HepG2 (cell line): ENCODE data around the gene TAS2R19. TPM values are rescaled to one million over a fixed set of nuclear protein-coding genes. Genes with fewer than 3 reads are reported as not detected.

Experiments used
- ATAC-seq: fragments of 200-7000 bp; cut with Tn5 transposase; 3 replicates; pipeline ENCODE4 v1.9.1; 2020; ENCODE audit warnings: mild to moderate bottlenecking, moderate library complexity
- BruUV-seq: library from RNA; stranded (reverse); fragments of 400-500 nt; replicated peaks from 2 replicates; lab custom pipeline; 2021; lab: Mats Ljungman, UMichigan
- CTCF ChIA-PET: fragments of 300-600 bp; formaldehyde crosslinking; extraction: SDS; loops from one replicate; lab custom pipeline; 2021; ENCODE audit warnings: low total read pairs, inconsistent platforms, low intra/inter-chr PET ratio; lab: Yijun Ruan, JAX
- POLR2A ChIA-PET: fragments of 350-600 bp; sonication (Branson Sonifier 250); formaldehyde crosslinking; loops from one replicate; lab custom pipeline; 2020; ENCODE audit warnings: antibody characterized with exemption, inconsistent platforms; lab: Yijun Ruan, JAX
- DNase-seq: peaks from one replicate; pipeline ENCODE4 v3.0.0-alpha.2; 2015; ENCODE audit warnings: low spot score
- FAIRE-seq: peaks from 3 replicates; lab custom pipeline; 2011; peaks lifted over from hg19 to GRCh38; lab: Jason Lieb, UNC
- H2AFZ ChIP-seq: one replicate; pipeline ENCODE4 v1.6.1; 2011; ENCODE audit warnings: low read length, inconsistent platforms
- H3K27ac ChIP-seq: fragments of 300-600 bp; 3 replicates; pipeline ENCODE4 v1.8.0; 2011; ENCODE audit warnings: mixed run types, mild to moderate bottlenecking, mixed read lengths, low read length, inconsistent platforms; ENCODE audit not compliant: insufficient read depth; ENCODE audit errors: extremely low read length
- H3K27me3 ChIP-seq, 2 experiments: fragments of 200-600 bp in 1 of 2; 2 replicates in 1 of 2; 3 replicates in 1 of 2; pipeline versions ENCODE4 v1.6.0 to v1.8.0; 2011; ENCODE audit warnings: low read length in 2 of 2, mild to moderate bottlenecking in 2 of 2, moderate library complexity in 2 of 2, inconsistent platforms in 1 of 2; ENCODE audit not compliant: insufficient read depth in 2 of 2, control insufficient read depth in 1 of 2
- H3K36me3 ChIP-seq, 2 experiments: fragments of 200-600 bp in 1 of 2; replicated peaks in 1 of 2; 2 replicates in 1 of 2; 3 replicates in 1 of 2; pipeline versions ENCODE4 v1.5.1 to v1.8.0; 2011; ENCODE audit warnings: low read length in 2 of 2, inconsistent platforms in 1 of 2; ENCODE audit not compliant: insufficient read depth in 2 of 2, control insufficient read depth in 1 of 2
- H3K4me1 ChIP-seq: 2 replicates; pipeline ENCODE4 v1.5.1; 2012; ENCODE audit warnings: low read length, inconsistent platforms; ENCODE audit not compliant: insufficient read depth
- H3K4me2 ChIP-seq: 2 replicates; pipeline ENCODE4 v1.6.0; 2011; ENCODE audit warnings: low read depth, low read length, inconsistent platforms
- H3K4me3 ChIP-seq, 3 experiments: fragments of 200-600 bp in 1 of 3; sonication (generic), shearing (Covaris generic) in 1 of 3; replicated peaks in 1 of 3; 2 replicates each; pipeline ENCODE4 v1.5.1; 2011 to 2016; ENCODE audit warnings: low read length in 3 of 3, inconsistent platforms in 2 of 3, low read depth in 2 of 3, mild to moderate bottlenecking in 2 of 3, control low read depth in 1 of 3, mixed read lengths in 1 of 3; ENCODE audit not compliant: insufficient read depth in 1 of 3
- H3K79me2 ChIP-seq: one replicate; pipeline ENCODE4 v1.6.1; 2011; ENCODE audit warnings: low read length, inconsistent platforms; ENCODE audit not compliant: insufficient read depth
- H3K9ac ChIP-seq: 2 replicates; pipeline ENCODE4 v1.6.0; 2011; ENCODE audit warnings: mild to moderate bottlenecking, low read depth, low read length, inconsistent platforms; ENCODE audit not compliant: insufficient read depth
- H3K9me3 ChIP-seq: 2 replicates; pipeline ENCODE4 v1.5.1; 2012; ENCODE audit warnings: mild to moderate bottlenecking, low read length
- H4K20me1 ChIP-seq: 2 replicates; pipeline ENCODE4 v1.6.0; 2011; ENCODE audit warnings: inconsistent platforms, mild to moderate bottlenecking, low read length, moderate library complexity; ENCODE audit not compliant: insufficient read depth
- ADNP ChIP-seq: sonication (generic); formaldehyde crosslinking; IDR thresholded peaks from 2 replicates; pipeline ENCODE4 v1.4.0; 2020; ENCODE audit warnings: missing genetic modification reagents
- CC2D1A ChIP-seq: sonication (generic); formaldehyde crosslinking; IDR thresholded peaks from 2 replicates; pipeline ENCODE4 v1.8.1; 2023; ENCODE audit warnings: mild to moderate bottlenecking, missing genetic modification reagents
- KAT8 ChIP-seq: IDR thresholded peaks from 2 replicates; pipeline ENCODE4 v1.6.1; 2016; ENCODE audit warnings: missing genetic modification reagents, missing compliant biosample characterization
- NFE2 ChIP-seq: sonication (generic); formaldehyde crosslinking; IDR thresholded peaks from 2 replicates; pipeline ENCODE4 v1.4.0; 2020; ENCODE audit warnings: missing genetic modification reagents
- POLR2G ChIP-seq: fragments of 200-400 bp; formaldehyde crosslinking; IDR thresholded peaks from 2 replicates; pipeline ENCODE4 v1.6.1; 2018; ENCODE audit warnings: mild to moderate bottlenecking, low read depth, low read length, moderate library complexity
- RFX5 ChIP-seq: IDR thresholded peaks from 2 replicates; pipeline ENCODE4 v1.6.1; 2011; ENCODE audit warnings: low read depth, low read length, improper control_type of control experiment
- SOX6 ChIP-seq, 2 experiments: fragments of 450-650 bp in 1 of 2; sonication (generic) in 1 of 2; formaldehyde crosslinking in 1 of 2; IDR thresholded peaks; 2 replicates each; pipeline versions ENCODE4 v1.4.0 to v1.6.1; 2017 to 2020; ENCODE audit warnings: antibody characterized with exemption in 1 of 2, mild to moderate bottlenecking in 1 of 2, missing genetic modification reagents in 1 of 2
- ZFP36L2 ChIP-seq: sonication (generic); formaldehyde crosslinking; IDR thresholded peaks from 2 replicates; pipeline ENCODE4 v1.4.0; 2020; ENCODE audit warnings: missing genetic modification reagents
- ZMAT5 ChIP-seq: sonication (generic); formaldehyde crosslinking; IDR thresholded peaks from 2 replicates; pipeline ENCODE4 v1.5.0; 2020; ENCODE audit warnings: mild to moderate bottlenecking, low read depth, missing genetic modification reagents, borderline replicate concordance
- ZNF331 ChIP-seq: sonication (generic); formaldehyde crosslinking; IDR thresholded peaks from 2 replicates; pipeline ENCODE4 v1.4.0; 2020; ENCODE audit warnings: missing genetic modification reagents
- ZNF496 ChIP-seq: sonication (generic); formaldehyde crosslinking; IDR thresholded peaks from 2 replicates; pipeline ENCODE4 v1.8.1; 2023; ENCODE audit warnings: mild to moderate bottlenecking, moderate library complexity, missing genetic modification reagents; ENCODE audit not compliant: insufficient replicate concordance
- ZNF530 ChIP-seq: sonication (generic); formaldehyde crosslinking; IDR thresholded peaks from 2 replicates; pipeline ENCODE4 v1.5.0; 2020; ENCODE audit warnings: low read depth, mild to moderate bottlenecking, missing genetic modification reagents
- ZNF609 ChIP-seq: sonication (generic); formaldehyde crosslinking; IDR thresholded peaks from 2 replicates; pipeline ENCODE4 v1.4.0; 2020; ENCODE audit warnings: mild to moderate bottlenecking, missing genetic modification reagents, borderline replicate concordance
- ZNF761 ChIP-seq: sonication (generic); formaldehyde crosslinking; conservative IDR thresholded peaks from 2 replicates; pipeline ENCODE4 v1.4.0; 2020; ENCODE audit warnings: mild to moderate bottlenecking, missing genetic modification reagents
- WGBS: methylation state at CpG from one replicate; pipeline ENCODE4 v1.1.6; 2017; ENCODE audit warnings: low lambda C conversion rate; 5-methylcytosine and 5-hydroxymethylcytosine counted together
- in situ Hi-C: cut with HindIII; loops from 2 replicates; pipeline ENCODE4 v1.10.0; 2017; ENCODE audit warnings: low pct_unique_long_range_greater_than_20kb; ENCODE audit not compliant: extremely low pct_ligation_motif_present
- intact Hi-C: fragments of 100-400 bp; cut with micrococcal nuclease; formaldehyde crosslinking; loops from one replicate; pipeline ENCODE4 v1.10.0; 2022; ENCODE audit not compliant: unreplicated experiment
- polyA plus RNA-seq, 8 experiments: library from polyadenylated mRNA; depleted of rRNA in 3 of 8; stranded (reverse) in 7 of 8; unstranded in 1 of 8; fragments of >200 nt; fragmentation: Illumina TruSeq in 4 of 8; extraction: Trizol in 4 of 8; gene quantifications; 2 replicates each; pipeline versions ENCODE4 v1.2.1 to v1.2.3, GENCODE V29; 2011 to 2016; ENCODE audit warnings: low read depth in 4 of 8, missing spikeins in 1 of 8, mixed read lengths in 1 of 8; ENCODE audit not compliant: insufficient read depth in 1 of 8
- total RNA-seq, 5 experiments: library from RNA; depleted of rRNA; stranded (reverse); fragments of >200 nt; fragmentation: Illumina TruSeq; extraction: Trizol; gene quantifications; 2 replicates each; pipeline ENCODE4 v1.2.3, GENCODE V29; 2016; ENCODE audit warnings: low read depth in 1 of 5

TAS2R19 gene
- total and polyA plus RNA-seq, 2 of the 13 experiments (the other 11 are each of a cell fraction or from before 2014, with no cell fraction given), result 0.62 to 5.3 TPM

DNA sequence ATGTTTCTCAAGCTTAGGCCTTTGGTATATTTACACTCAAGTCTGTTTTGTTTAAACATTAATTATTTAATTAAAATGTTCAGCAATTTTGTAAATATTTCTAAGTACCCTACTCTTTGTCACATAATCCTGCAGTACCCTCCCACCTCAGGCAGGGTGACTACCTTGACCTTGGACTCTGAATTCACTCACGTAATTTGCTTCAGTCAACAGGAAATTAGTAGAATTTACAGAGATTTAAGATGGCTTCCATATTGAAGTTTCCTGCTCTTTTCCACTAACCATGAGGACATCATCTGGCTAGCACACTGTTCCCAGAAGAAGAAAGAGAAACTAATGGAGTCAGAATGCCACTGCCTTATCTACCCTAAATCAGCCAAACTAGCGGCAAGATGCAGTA is 967 bp upstream of the TAS2R19 start (continued):
- TF ChIP-seq ZNF609 (CRISPR knock-in tag), result 0 out of 2 replicates have a peak, but pooled peaks have one; percentile 35
- TF ChIP-seq ZMAT5 (CRISPR knock-in tag), result no peak
- no peak for TF ChIP-seq SOX6 (IDR thresholded peaks at IDR 0.05)
- TF ChIP-seq SOX6 (CRISPR knock-in tag; IDR thresholded peaks at IDR 0.05), result 0 out of 2 replicates have a peak, but pooled peaks have one; percentile 12
- TF ChIP-seq, all 625 proteins: peak for 19

DNA sequence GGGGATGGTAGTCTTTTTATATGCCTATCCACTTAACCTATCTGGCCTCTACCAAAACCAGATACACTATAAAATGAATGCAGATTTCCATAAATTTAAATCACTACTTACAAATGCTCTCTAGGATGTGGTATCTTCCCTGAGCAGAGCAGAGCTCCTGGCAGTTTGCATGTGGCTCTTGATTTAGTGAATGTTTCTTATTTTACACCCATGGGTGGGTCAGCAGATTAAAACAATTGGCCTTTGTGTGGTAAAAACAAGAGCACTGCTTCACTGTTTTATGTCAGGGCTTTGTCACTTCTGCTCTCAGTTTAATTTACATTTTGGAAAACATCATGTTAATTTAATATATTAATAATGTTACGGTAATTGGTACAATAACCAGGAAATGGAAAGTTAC is 5.5 kb downstream of the TAS2R19 start:
- POLR2A ChIA-PET, result no interaction called here
- TF ChIP-seq CC2D1A (CRISPR knock-in tag) (no peak), KAT8 (no peak), ZNF496 (CRISPR knock-in tag) (no peak), ZNF530 (CRISPR knock-in tag) (no peak), ZNF761 (no peak), ZFP36L2 (CRISPR knock-in tag) (no peak), POLR2G (no peak), ZNF331 (CRISPR knock-in tag) (no peak), ADNP (no peak), RFX5 (no peak), NFE2 (no peak)

More for the DNA sequence above, 5.5 kb downstream of the TAS2R19 start:
- CTCF ChIA-PET, result no interaction called here
- 54% methylated on average over 1 of the region's 1 CpG for WGBS
- in situ Hi-C loops, result loop anchor here (5.0 kb wide), 1 partner anchor 55 kb away; no protein-coding TSS in a partner anchor
- FAIRE-seq (no peak), DNase-seq (no peak), ATAC-seq (no peak)
- H2AFZ ChIP-seq, result no peak overlapping the region
- BruUV-seq, result no TSS peak
- peak overlapping the region; percentile 61; the same call in 1 of the 2 replicates for H3K4me2 ChIP-seq
- H3K27me3 ChIP-seq, result no peaks in the 10 kb centered on the region
- no peaks in the 10 kb centered on the region for H3K79me2 ChIP-seq
- H3K9ac ChIP-seq, result no peak overlapping the region
- H3K4me3 ChIP-seq, result no peak overlapping the region
- H3K9me3 ChIP-seq, result no peaks in the 10 kb centered on the region
- H4K20me1 ChIP-seq, result no peaks in the 10 kb centered on the region
- intact Hi-C loops, result no loop called here
- no peaks in the 10 kb centered on the region; a peak in 1 of 5 replicates for H3K36me3 ChIP-seq
- H3K27ac ChIP-seq, result peak overlapping the region; percentile 68
- H3K4me1 ChIP-seq, result peaks cover 49% of the 10 kb centered on the region
